T-helper 1 cell (primary cell): ENCODE measurements around the gene IFI35.
A peak's percentile ranks its signal among the peaks of the same experiment; 100 is the strongest.
"Not testable (repeated sequence)": the region's sequence is repeated elsewhere in the genome, so short reads cannot be mapped to it uniquely, and the experiment has no call there.

Experiments used
- DNase-seq, 5 donors: peaks; one replicate each; pipeline ENCODE4 v3.0.0-alpha.2; 2012 to 2020

IFI35 gene

DNA sequence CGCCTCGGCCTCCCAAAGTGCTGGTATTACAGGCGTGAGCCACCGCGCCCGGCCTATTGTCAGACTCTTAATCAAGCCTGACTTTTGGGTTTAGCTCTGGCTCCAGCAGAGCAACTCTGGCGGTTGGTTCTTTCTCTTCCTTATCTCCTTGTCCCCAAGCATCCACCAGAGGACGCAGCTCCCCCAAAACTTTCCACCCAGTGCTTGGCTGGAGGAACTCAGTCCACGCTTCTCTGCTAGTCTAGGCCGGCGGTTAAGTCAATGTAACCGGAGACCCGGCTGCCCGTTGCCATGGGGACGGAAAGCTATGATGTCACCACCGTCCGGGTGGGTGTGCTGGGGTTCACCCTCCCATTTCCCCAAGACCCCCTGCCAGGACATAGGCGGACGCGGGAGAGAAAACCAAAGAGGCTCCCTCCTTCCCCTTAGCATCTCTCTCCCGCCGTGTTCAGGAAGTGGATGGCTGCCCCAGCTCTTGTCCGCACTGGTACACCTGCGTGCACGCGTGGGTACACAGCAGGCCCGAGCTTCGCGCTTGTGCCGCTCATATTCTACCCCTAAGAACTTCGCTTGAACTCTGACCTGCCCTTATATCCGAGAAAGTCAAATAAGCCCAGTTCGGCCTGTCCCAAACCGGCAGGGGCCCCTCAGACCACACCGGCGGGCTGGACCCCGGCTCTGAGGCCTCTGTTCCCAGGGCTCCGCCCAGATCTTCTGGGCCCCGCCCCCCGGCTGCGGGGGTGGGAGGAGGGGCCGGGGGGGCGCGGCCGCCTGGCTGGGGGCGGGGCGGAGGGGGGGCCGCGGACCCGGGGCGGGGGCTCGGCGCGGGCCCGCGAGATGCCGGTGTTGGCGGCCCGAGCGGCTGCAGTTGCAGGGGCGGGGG, 18.1 kb downstream of the IFI35 start, which contains the start of gene RND2:
RND2 (plus strand) TSS at position 825 of the 883 bp plus-strand sequence. CDS start 117 bp downstream, outside the sequence.
- DNase-seq: peak; percentile 51 to 77 (median 73)

GRCh38 chr17:43025290-43025657, 18.7 kb downstream of the IFI35 start:
- DNase-seq: no peak

GRCh38 chr17:43025766-43026537, 19.4 kb downstream of the IFI35 start:
- DNase-seq: no peak

DNA sequence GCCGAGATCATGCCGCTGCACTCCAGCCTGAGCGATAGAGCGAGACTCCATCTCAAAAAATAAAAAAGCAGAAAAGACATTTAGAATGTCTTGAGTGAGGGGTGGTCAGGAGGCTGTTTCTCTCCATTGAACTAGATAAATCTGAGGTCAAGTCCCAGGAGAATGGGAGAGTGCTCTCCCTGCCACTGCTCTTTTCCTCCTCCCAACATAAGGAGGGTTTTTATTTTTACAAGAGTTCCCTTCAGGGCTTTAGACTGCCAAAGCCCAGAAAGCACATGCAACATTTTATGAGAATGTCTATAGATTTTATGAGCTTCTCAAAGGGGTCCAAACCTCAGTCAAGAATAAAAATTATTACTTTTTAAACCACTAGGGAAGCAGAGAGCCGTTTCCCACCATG, 20.0 kb downstream of the IFI35 start:
- DNase-seq: no peak

DNA sequence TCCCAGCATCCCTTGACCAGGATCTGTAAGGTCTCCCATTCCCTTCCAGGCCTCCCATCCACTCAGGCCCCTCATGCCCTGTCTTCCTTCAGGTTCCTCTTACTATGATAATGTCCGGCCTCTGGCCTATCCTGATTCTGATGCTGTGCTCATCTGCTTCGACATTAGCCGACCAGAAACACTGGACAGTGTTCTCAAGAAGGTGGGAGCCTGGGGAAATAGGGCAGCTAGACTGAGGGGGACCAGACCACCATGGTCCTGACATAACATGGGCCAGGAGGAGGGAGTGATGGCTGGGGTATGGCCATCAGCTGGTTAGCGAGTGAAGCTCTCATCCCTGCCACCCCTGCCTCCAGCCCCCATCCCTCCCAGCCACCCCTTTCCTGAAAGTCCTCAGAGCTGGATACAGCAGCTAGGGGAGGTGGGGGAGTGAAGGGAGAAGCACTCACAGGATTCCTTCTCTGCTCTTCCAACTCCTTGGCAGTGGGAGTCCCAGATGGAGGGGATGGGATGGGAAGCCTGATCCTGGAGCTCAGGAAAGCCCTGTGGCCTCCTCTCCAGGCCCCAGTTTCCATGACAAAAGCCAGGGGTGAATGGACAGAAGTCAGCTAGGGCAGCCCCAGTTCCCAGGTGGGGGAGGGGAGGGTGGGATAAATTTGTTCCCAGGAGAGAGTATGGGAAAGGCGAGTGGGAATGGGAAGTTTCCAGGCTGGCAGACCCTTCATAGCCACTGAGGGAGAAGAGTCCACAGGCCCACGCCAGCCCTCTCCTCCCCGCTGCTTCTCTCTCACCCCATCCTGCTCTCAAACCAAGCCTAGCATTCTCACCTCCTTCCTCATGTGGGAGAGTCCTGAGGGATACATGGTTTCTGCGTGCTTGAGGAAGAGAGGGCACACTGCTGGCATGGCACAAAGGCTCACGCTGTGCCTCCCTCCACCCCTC, 20.8 kb downstream of the IFI35 start:
- no peak for DNase-seq

DNA sequence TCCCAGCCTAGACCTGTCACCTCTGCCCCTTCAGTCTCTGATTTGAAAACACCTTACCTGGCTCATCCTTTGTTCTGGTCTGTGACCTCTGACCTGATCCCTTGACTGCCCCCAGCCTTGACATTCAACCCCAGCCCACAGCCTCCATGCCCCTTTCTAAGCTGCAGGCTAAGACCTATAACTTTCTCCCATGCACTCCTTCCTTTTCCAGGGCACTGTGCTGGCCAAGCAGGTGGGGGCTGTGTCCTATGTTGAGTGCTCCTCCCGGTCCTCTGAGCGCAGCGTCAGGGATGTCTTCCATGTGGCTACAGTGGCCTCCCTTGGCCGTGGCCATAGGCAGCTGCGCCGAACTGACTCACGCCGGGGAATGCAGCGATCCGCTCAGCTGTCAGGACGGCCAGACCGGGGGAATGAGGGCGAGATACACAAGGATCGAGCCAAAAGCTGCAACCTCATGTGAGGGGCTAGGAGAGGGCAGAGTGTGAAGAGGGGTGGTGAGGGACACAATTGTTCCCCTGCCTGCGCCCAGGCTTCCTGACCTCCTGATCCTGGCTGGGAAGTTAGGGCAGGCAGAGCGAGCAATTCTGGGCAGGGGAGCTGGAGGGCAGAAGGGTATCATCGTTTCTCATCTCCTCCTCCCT, 21.8 kb downstream of the IFI35 start:
- DNase-seq: no peak

DNA sequence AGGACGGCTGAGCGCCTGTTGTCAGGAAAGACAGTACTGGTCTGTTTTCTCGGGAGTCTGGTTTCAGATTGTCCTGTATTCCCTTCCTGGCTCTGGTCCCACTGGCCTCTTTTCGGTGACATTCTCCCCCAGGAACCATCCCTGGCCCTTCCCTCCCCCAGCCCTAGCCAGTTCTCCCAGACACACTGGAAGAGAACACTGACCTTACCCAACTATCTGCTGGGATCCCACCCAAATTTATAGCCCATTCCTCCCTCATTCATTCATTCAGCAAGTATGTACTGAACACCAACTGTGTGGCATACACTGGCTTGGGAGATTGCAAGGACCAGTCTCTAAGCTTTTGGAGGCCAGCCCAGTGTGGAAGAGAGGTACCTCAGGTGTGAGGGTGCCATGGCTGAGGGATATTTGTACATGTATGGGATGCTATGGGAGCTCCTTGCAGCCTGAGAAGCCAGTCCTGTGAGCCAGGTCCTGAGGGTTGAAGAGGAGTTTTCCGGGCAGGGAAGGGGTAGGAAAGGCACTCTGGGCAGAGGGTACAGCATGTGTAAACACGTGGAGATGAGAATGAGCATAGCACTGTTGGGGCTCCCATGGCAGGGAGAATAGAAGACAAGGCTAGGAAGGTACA, 23.7 kb downstream of the IFI35 start:
- DNase-seq: no peak

GRCh38 chr17:43031666-43032065, 25.1 kb downstream of the IFI35 start:
- DNase-seq: no peak

DNA sequence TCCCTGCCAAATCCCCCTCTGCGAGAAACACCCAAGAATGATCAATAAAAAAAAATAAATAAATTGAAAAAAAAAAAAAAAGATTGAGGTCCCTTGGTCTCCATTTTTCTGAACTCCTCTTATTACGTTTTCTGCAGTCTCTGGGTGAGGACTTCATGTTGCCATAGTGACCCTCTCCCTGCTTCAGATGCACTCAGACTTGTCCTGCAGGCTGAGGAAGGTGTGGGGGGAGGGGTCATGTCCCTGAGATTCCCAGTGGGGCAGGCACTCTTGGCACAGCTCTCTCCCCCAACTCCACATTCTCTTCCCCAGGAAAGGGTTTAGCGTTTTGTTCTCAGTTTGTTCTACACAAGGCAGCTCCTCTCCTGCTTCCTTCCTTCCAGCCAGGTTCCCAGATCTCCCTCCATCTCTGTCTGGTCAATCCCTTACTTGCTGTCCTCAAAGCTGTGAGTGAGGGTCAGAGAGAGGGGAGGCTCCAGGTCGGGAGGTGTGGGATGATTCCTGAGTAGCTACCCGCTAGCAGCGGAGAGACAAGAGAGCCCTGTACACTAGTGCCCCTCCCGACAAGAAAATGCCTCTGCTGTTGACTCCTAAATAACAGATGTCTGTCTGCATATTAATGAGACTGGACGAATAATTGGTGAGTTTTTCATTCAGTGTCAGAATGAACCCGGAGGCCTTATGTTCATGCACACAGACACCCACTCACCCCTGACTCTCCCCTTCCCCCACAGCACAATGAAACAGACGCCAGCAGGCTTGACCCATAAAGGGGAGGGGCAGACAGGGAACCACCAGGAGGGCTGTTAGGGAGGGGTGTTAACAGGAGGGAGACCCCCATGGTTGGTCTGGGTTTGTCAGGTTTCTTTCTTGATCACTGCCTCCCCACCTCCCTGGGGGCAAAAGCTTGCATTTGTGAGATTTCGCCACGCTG, 27.6 kb downstream of the IFI35 start:
- DNase-seq: no peak

GRCh38 chr17:43034894-43035293, 28.3 kb downstream of the IFI35 start:
- no peak for DNase-seq

DNA sequence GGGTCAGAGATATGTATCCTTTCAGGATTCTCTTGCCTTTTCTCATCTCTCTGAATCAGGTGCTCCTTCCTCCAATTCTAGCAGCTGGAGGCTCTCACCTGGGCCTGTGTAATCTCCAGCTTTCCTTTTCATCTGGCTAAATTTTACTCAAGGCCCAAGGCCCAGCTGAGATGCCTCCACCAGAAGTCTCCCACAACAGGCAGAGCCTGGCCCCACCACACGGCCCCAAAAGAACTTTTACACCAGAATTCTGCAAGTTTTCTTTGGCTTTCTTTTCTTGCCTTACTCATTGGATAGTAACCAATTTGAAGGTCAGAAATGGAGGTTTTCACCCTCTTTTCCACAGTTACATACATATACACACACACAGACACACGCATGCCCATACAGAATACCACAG, 33.1 kb downstream of the IFI35 start:
- DNase-seq: no peak

DNA sequence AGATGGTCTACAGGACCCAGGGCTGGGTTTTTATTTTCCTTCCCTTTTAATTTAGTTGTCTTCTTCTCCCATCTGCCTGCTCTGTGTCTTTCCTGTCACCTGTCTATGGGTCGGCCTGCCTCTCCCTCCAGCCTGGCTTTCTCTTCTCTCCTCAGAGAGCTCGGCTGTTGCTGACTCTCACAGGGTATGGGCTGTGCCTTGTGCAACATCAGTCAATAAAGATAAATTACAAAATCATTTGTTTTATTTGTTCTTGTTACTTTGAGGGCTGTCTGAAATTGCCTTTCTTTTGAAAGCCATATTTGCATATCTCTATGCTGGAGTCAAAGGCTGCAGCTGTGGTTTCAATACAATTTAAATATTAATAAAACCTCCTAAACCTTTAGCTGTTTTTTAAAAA, 34.1 kb downstream of the IFI35 start:
- DNase-seq: no peak

DNA sequence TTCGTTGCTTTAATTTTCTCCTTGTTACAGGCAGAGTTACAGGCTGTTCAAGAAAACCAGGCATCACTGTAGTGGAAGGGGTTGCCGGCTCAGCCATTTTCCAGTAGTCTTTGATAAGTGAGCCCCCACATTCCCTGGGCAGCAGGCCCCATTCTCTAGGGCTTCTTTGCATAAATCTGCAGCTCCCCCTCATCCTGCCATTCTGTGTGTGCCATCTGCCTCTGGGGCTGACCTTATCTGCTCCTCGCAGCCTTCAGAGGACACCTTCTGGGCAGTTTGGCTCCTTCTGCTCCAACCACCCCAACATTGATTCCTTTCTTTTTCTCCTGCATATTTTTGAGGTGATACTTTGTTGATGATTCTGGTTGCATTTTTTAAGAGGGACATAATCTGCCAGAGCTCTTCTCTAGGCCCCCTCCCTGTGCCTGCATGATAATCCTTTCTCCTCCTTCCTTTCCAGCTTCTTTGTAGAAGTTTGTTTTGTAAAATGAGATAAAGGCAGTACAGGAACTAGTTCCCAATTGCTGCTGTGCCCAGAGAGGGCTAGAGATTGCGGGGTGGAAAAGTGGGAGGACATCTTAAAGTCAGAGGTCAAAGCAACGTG, 35.5 kb downstream of the IFI35 start:
- no peak for DNase-seq

DNA sequence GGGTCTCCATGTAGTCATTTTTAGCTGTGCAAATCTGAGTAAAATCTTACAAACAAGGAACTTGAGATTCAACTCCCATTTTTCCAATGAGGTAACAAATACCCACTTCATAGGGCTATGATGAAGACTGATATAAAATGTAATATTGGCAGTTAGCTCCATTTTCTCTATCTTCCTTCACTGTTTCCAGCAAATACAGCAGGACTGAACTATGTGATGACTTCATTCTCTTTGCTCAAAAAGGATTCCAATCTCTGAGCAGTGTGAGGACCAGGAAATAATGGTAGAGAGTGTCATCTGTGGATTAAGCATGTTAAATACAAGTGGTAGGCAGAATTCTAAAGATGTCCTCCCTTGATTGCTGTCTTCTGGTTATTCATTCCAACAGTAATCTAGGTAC, 36.7 kb downstream of the IFI35 start:
- no peak for DNase-seq

DNA sequence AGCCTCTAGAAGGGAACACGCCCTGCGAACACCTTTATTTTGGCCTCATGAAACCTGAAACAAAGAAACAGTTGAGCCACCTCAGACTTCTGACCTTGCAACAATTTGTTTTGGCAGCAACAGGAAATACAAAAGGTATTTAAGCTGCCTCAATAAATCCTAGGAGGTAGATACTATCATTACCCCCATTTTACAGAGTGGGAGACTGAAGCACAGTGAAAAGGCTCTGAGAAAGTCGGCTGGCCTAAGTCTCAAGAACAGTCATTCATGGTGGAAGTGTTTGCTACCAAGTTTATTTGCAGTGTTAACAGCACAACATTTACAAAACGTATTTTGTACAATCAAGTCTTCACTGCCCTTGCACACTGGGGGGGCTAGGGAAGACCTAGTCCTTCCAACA, 37.4 kb downstream of the IFI35 start:
- no peak for DNase-seq

GRCh38 chr17:43051969-43052368, 45.4 kb downstream of the IFI35 start:
- DNase-seq: no peak

DNA sequence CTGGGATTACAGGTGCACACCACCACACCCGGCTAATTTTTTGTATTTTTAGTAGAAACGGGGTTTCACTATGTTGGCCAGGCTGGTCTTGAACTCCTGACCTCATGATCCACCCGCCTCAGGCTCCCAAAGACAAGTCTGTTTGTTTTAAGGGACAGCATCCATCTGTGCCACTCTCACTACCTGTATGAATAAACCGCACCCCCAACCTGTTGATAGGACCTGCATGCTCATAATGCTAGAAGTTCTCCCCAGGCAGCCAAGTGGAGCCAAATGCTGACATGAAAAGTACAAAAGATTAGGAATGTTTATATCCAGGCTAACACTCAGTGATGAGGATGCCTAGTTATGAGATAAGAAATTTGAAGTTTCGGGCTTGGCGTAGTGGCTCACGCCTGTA, 46.4 kb downstream of the IFI35 start:
- not testable (repeated sequence) for DNase-seq

DNA sequence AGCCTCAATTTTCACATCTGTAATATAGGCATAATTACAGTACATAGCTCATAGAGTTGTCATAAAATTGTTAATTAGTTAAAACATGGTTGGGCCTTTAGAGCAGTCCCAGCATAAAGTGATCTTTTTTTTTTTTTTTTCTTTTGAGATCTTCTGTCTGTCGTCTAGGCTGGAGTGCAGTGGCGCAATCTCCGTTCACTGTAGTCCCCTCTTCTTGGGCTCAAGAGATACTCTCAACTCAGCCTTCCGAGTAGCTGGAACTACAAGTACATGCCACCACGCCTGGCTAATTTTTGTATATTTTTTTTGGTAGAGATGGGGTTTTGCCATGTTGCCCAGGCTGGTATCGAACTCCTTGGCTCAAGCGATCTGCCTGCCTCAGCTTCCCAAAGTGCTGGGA, 49.5 kb downstream of the IFI35 start:
- DNase-seq: no peak

GRCh38 chr17:43062984-43063638, 56.5 kb downstream of the IFI35 start:
- no peak for DNase-seq
